Measurements from ENCODE around the gene PHC2.

- TF ChIP-seq CTCF (IDR thresholded peaks at IDR 0.05; ENCODE audit: poor library complexity): no peak
- no peak for TF ChIP-seq EZH2 (IDR thresholded peaks at IDR 0.05; ENCODE audit: borderline replicate concordance)
Observed at GRCh38 chr1:33443705-33444180, 12.8 kb upstream of the PHC2 start.
